22Rv1 (cell line): ENCODE results near the gene CD300A.
"Not testable (repeated sequence)": the region's sequence is repeated elsewhere in the genome, so short reads cannot be mapped to it uniquely, and the experiment has no call there.

Experiments
- CTCF ChIP-seq: fragments of 450-650 bp; IDR thresholded peaks from 2 replicates; pipeline ENCODE4 v1.5.1; 2017; ENCODE audit warnings: mild to moderate bottlenecking
- ZFX ChIP-seq: fragments of 450-650 bp; IDR thresholded peaks from 2 replicates; pipeline ENCODE4 v1.6.1; 2017; ENCODE audit warnings: antibody characterized with exemption, borderline replicate concordance

- not testable (repeated sequence) for TF ChIP-seq CTCF, ZFX
Observed at GRCh38 chr17:74503949-74504348, 37.5 kb downstream of the CD300A start.
